Stomach smooth muscle (tissue), 2 donors: ENCODE measurements around the gene MGAM2.

Experiments used
- H3K27ac ChIP-seq: one replicate; pipeline ENCODE4 v1.7.0; 2013; ENCODE audit warnings: mild to moderate bottlenecking, low read length, inconsistent platforms
- H3K27me3 ChIP-seq, 2 donors: one replicate each; pipeline ENCODE4 v1.7.0; 2013; ENCODE audit warnings: low read length in 2 of 2; ENCODE audit not compliant: insufficient read depth in 2 of 2, control insufficient read depth in 1 of 2
- H3K36me3 ChIP-seq, 2 donors: one replicate each; pipeline ENCODE4 v1.7.0; 2013; ENCODE audit warnings: low read length in 2 of 2; ENCODE audit not compliant: control insufficient read depth in 2 of 2, insufficient read depth in 2 of 2
- H3K4me1 ChIP-seq: one replicate; pipeline ENCODE4 v1.7.0; 2013; ENCODE audit warnings: low read length; ENCODE audit not compliant: control insufficient read depth, insufficient read depth
- H3K4me3 ChIP-seq, 2 donors: one replicate each; pipeline ENCODE4 v1.7.0; 2013; ENCODE audit warnings: low read length in 2 of 2
- H3K9ac ChIP-seq, 2 donors: one replicate each; pipeline ENCODE4 v1.7.0; 2013; ENCODE audit warnings: low read length in 2 of 2, mild to moderate bottlenecking in 1 of 2
- H3K9me3 ChIP-seq, 2 donors: one replicate each; pipeline ENCODE4 v1.7.0; 2013; ENCODE audit warnings: low read length in 2 of 2; ENCODE audit not compliant: control insufficient read depth in 2 of 2
- donor health status: healthy.
- donor health status: Pancreatic carcinoma.

The MGAM2 gene

GRCh38 chr7:142200206-142200605 is 88.7 kb downstream of the MGAM2 start:
- H3K27me3 ChIP-seq = no peaks in the 10 kb centered on the region
- H3K9ac ChIP-seq = no peak overlapping the region
- no peaks in the 10 kb centered on the region for H3K9me3 ChIP-seq
- no peaks in the 10 kb centered on the region for H3K36me3 ChIP-seq
- no peak overlapping the region for H3K27ac ChIP-seq
- no peak overlapping the region for H3K4me3 ChIP-seq
- H3K4me1 ChIP-seq = no peaks in the 10 kb centered on the region

DNA sequence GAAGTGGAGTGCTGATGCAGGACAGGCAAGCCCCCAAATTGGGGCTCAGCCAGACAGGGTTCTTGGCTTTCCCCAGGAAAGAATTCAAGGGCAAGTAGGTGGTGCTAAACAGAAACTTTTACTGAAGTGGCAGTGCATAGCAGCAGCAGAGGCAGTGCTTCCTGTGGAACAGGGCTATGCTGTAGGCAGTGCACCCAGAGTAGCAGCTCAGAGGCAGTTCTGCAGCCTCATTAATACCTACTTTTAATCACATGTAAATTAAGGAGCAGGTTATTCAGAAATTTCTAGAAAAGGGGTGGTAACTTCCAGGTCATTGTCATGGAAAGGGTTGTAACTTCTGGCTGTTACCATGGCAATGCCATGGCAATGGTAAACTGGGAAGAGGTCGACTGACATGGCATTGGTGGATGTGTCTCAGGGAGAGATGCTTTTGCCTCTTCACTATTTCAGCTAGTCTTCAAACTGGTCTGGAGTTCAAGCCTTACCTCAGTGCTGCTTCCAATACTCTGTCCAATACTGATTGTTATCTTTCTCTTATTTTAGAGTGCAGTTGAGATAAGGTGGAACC is 117.1 kb downstream of the MGAM2 start:
- Histone ChIP-seq H3K4me1 (no peaks in the 10 kb centered on the region), H3K27me3 (no peaks in the 10 kb centered on the region), H3K36me3 (no peaks in the 10 kb centered on the region), H3K9me3 (no peaks in the 10 kb centered on the region), H3K9ac (no peak overlapping the region), H3K27ac (no peak overlapping the region), H3K4me3 (no peak overlapping the region)

- H3K27ac ChIP-seq = no peak overlapping the region
- H3K4me3 ChIP-seq = no peak overlapping the region
- no peak overlapping the region for H3K9ac ChIP-seq
- H3K4me1 ChIP-seq = no peaks in the 10 kb centered on the region
- no peaks in the 10 kb centered on the region for H3K36me3 ChIP-seq
- peaks cover 0 to 2% of the 10 kb centered on the region in 2 donors for H3K27me3 ChIP-seq
- H3K9me3 ChIP-seq = no peaks in the 10 kb centered on the region
These were observed 120.2 kb downstream of the MGAM2 start for GRCh38 chr7:142231716-142232115.

DNA sequence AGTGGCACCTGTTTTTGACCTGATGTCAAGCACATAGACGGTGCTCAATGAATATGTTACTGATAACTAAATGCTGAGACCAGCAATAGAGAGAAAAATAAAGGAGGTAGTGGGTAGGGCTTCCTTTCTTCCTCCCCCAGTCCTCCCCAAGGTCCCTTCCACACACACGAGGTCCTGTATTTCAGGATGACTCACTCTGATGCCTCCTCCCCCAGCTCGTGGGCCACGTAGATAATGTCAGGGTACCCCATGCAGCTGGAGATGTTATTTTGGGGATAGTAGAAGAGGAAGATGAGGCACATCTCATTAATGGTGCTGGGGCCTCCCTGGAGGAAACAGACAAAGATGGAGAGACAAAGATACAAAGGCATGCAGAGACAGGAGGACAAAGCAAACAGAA is 129.0 kb downstream of the MGAM2 start:
- Histone ChIP-seq H3K27ac (no peak overlapping the region), H3K4me1 (no peaks in the 10 kb centered on the region), H3K9me3 (peaks cover 0 to 2% of the 10 kb centered on the region in 2 donors), H3K4me3 (no peak overlapping the region), H3K36me3 (no peaks in the 10 kb centered on the region), H3K27me3 (peaks cover 0 to 2% of the 10 kb centered on the region in 2 donors), H3K9ac (no peak overlapping the region)

- H3K4me1 ChIP-seq = no peaks in the 10 kb centered on the region
- no peaks in the 10 kb centered on the region for H3K36me3 ChIP-seq
- no peak overlapping the region for H3K27ac ChIP-seq
- no peaks in the 10 kb centered on the region for H3K9me3 ChIP-seq
- no peak overlapping the region for H3K4me3 ChIP-seq
- no peak overlapping the region for H3K9ac ChIP-seq
- peaks cover 0 to 2% of the 10 kb centered on the region in 2 donors for H3K27me3 ChIP-seq
These were observed 132.3 kb downstream of the MGAM2 start for GRCh38 chr7:142243823-142244222.

GRCh38 chr7:142248166-142249160 is 136.9 kb downstream of the MGAM2 start:
- Histone ChIP-seq H3K27me3 (no peaks in the 10 kb centered on the region), H3K4me1 (no peaks in the 10 kb centered on the region), H3K9ac (no peak overlapping the region), H3K4me3 (no peak overlapping the region), H3K9me3 (no peaks in the 10 kb centered on the region), H3K36me3 (no peaks in the 10 kb centered on the region), H3K27ac (no peak overlapping the region)

GRCh38 chr7:142249918-142250317 is 138.4 kb downstream of the MGAM2 start:
- Histone ChIP-seq H3K4me1 (no peaks in the 10 kb centered on the region), H3K27me3 (no peaks in the 10 kb centered on the region), H3K4me3 (no peak overlapping the region), H3K36me3 (no peaks in the 10 kb centered on the region), H3K27ac (no peak overlapping the region), H3K9me3 (no peaks in the 10 kb centered on the region), H3K9ac (no peak overlapping the region)

DNA sequence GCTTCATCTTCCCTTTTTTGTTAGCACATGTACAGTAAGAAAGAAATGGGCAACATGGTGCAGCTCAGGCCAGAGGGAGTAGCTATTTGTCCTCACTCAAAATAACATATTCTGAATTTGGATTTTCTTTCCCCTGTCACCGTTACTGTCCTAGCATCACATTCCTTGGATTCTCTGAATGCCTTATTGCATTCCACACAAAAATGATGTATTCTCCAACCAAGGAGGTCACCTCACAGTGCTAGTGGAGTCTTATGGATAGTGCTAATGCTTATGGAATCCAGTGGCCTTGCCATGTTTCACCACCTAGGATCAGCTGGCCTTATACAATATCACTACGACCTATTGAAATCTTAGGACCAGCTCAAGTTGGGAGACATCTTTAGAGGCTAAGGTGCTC is 139.2 kb downstream of the MGAM2 start:
- H3K9me3 ChIP-seq = no peaks in the 10 kb centered on the region
- no peaks in the 10 kb centered on the region for H3K4me1 ChIP-seq
- no peaks in the 10 kb centered on the region for H3K36me3 ChIP-seq
- H3K4me3 ChIP-seq = no peak overlapping the region
- H3K9ac ChIP-seq = no peak overlapping the region
- no peak overlapping the region for H3K27ac ChIP-seq
- H3K27me3 ChIP-seq = no peaks in the 10 kb centered on the region

GRCh38 chr7:142257958-142258357 is 146.4 kb downstream of the MGAM2 start, which contains the start of gene PRSS58:
Gene PRSS58 (minus strand): TSS chr7:142258058. CDS start chr7:142257707, 351 bp downstream.
- no peak within 1 kb of the TSS for H3K4me3 ChIP-seq
- H3K27me3 ChIP-seq = no peaks in the 10 kb centered on the region
- H3K9me3 ChIP-seq = no peaks in the 10 kb centered on the region

DNA sequence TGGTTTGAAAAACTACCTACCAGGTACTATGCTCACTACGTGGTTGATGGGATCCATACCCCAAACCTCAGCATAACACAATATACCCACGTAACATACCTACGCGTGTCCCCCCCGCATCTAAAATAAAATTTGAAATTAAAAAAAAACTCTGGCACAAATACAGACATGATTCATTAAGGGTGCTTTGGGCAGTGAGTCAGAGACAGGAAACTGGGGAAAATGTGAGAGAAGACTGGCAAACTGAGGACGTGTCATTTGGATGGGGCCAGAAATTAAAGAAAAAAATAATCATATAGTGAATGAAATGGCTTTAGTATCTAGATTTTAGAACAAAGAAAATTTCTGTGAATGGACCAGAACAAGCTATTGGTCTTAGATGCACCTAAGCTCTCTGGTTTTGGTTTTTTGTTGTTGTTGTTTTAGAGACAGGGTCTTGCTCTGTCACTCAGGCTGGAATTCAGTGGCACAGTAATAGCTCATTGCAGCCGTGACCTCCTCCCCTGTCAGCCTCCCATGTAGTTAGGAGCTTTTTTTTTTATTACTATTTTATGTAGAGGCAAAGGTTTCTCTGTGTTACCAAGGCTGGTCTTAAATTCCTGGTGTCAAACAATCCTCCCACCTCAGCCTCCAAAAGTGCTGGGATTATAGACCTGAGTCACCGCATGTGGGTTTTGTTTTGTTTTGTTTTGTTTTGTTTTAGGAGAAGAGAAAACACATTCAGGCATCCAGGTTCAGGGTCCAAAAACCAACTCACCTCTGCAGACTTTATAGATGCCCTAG is 152.3 kb downstream of the MGAM2 start:
- Histone ChIP-seq H3K4me1 (no peaks in the 10 kb centered on the region), H3K9ac (no peak overlapping the region), H3K9me3 (no peaks in the 10 kb centered on the region), H3K27ac (no peak overlapping the region), H3K36me3 (no peaks in the 10 kb centered on the region), H3K27me3 (no peaks in the 10 kb centered on the region), H3K4me3 (no peak overlapping the region)

More at GRCh38 chr7:142257958-142258357, 146.4 kb downstream of the MGAM2 start, which contains the start of gene PRSS58:
- Histone ChIP-seq H3K4me1 (no peaks in the 10 kb centered on the region), H3K9ac (no peak within 1 kb of the TSS), H3K36me3 (no peaks in the 10 kb centered on the region), H3K27ac (no peak within 1 kb of the TSS)
